Measurements from ENCODE around the gene RAB27A. TPM values are rescaled to one million over a fixed set of nuclear protein-coding genes. Genes with fewer than 3 reads are reported as not detected.

RAB27A gene
- total and polyA plus RNA-seq, 9 of the 15 experiments (the other 6 are each of a cell fraction or from before 2014, with no cell fraction given), result 31.5 to 171 (median 80.4) TPM

DNA sequence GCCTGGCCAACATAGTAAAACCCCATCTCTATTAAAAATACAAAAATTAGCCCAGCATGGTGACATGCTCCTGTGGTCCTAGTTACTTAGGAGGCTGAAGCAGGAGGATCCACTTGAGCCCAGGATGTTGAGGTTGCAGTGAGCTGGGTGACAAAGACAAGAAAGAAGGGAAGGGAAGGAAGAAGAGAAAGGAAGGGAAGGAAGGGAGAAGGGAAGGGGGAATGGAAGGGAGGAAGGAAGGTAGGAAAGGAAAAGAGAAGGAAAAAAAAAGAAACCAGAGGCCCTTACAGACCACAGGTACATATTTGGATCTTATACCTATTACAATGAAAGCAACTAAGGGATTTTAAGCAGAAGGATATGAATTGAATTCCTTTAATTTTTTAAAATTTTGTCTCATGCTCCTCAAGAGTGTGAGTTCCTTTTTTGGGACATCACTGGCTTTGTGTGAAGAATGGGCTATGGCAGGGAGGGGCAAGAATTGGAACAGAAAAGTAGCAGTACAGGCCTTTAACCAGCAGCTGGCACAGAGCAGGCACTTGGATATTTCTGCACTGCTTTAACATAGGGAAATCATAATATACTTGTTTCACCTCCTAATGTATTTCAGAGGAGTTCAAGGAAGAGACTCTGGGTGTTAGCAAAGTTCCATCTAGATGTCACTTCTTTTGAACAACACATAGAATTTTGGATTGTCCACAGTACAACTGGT, 7.9 kb downstream of the RAB27A start (continued):
- TF ChIP-seq, protein P1, sequence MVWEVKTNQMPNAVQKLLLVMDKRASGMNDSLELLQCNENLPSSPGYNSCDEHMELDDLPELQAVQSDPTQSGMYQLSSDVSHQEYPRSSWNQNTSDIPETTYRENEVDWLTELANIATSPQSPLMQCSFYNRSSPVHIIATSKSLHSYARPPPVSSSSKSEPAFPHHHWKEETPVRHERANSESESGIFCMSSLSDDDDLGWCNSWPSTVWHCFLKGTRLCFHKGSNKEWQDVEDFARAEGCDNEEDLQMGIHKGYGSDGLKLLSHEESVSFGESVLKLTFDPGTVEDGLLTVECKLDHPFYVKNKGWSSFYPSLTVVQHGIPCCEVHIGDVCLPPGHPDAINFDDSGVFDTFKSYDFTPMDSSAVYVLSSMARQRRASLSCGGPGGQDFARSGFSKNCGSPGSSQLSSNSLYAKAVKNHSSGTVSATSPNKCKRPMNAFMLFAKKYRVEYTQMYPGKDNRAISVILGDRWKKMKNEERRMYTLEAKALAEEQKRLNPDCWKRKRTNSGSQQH (CRISPR knock-in tag; IDR thresholded peaks at IDR 0.05), result peak; percentile 85; the same call in 1 of the 2 replicates
- TF ChIP-seq RBM14 (IDR thresholded peaks at IDR 0.05; ENCODE audit: borderline replicate concordance, insufficient read depth, low read depth, low read length) (no peak), ZNF12 (CRISPR knock-in tag; IDR thresholded peaks at IDR 0.05) (no peak), TRIM24 (IDR thresholded peaks at IDR 0.05) (0 out of 4 replicates have a peak, but pooled peaks of 1 of the 2 experiments have one; percentile 8), POLR2G (IDR thresholded peaks at IDR 0.05; ENCODE audit: low read depth, low read length) (no peak)
- TF ChIP-seq, protein P2, sequence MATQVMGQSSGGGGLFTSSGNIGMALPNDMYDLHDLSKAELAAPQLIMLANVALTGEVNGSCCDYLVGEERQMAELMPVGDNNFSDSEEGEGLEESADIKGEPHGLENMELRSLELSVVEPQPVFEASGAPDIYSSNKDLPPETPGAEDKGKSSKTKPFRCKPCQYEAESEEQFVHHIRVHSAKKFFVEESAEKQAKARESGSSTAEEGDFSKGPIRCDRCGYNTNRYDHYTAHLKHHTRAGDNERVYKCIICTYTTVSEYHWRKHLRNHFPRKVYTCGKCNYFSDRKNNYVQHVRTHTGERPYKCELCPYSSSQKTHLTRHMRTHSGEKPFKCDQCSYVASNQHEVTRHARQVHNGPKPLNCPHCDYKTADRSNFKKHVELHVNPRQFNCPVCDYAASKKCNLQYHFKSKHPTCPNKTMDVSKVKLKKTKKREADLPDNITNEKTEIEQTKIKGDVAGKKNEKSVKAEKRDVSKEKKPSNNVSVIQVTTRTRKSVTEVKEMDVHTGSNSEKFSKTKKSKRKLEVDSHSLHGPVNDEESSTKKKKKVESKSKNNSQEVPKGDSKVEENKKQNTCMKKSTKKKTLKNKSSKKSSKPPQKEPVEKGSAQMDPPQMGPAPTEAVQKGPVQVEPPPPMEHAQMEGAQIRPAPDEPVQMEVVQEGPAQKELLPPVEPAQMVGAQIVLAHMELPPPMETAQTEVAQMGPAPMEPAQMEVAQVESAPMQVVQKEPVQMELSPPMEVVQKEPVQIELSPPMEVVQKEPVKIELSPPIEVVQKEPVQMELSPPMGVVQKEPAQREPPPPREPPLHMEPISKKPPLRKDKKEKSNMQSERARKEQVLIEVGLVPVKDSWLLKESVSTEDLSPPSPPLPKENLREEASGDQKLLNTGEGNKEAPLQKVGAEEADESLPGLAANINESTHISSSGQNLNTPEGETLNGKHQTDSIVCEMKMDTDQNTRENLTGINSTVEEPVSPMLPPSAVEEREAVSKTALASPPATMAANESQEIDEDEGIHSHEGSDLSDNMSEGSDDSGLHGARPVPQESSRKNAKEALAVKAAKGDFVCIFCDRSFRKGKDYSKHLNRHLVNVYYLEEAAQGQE (IDR thresholded peaks at IDR 0.05; ENCODE audit: borderline replicate concordance), result no peak
- TF ChIP-seq, protein P2 (CRISPR knock-in tag; IDR thresholded peaks at IDR 0.05; ENCODE audit: low read depth), result no peak
- TF ChIP-seq, protein P3, sequence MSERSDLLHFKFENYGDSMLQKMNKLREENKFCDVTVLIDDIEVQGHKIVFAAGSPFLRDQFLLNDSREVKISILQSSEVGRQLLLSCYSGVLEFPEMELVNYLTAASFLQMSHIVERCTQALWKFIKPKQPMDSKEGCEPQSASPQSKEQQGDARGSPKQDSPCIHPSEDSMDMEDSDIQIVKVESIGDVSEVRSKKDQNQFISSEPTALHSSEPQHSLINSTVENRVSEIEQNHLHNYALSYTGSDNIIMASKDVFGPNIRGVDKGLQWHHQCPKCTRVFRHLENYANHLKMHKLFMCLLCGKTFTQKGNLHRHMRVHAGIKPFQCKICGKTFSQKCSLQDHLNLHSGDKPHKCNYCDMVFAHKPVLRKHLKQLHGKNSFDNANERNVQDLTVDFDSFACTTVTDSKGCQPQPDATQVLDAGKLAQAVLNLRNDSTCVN (CRISPR knock-in tag; IDR thresholded peaks at IDR 0.05), result 0 out of 2 replicates have a peak, but pooled peaks have one; percentile 38
- TF ChIP-seq, protein P4, sequence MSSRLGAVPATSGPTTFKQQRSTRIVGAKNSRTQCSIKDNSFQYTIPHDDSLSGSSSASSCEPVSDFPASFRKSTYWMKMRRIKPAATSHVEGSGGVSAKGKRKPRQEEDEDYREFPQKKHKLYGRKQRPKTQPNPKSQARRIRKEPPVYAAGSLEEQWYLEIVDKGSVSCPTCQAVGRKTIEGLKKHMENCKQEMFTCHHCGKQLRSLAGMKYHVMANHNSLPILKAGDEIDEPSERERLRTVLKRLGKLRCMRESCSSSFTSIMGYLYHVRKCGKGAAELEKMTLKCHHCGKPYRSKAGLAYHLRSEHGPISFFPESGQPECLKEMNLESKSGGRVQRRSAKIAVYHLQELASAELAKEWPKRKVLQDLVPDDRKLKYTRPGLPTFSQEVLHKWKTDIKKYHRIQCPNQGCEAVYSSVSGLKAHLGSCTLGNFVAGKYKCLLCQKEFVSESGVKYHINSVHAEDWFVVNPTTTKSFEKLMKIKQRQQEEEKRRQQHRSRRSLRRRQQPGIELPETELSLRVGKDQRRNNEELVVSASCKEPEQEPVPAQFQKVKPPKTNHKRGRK (tag; IDR thresholded peaks at IDR 0.05), result peak; percentile 80; the same call in 1 of the 2 replicates
